Activated B cell treated with CpG ODN at 0.5 μM for 24 hours (primary cell): ENCODE data around the gene GABPA. TPM values are rescaled to one million over a fixed set of nuclear protein-coding genes. Genes with fewer than 3 reads are reported as not detected.

Experiments used
- ATAC-seq: fragments of 200-7000 bp; cut with Tn5 transposase; one replicate; pipeline ENCODE4 v1.10.0; 2021; ENCODE audit warnings: low read depth, mild to moderate bottlenecking, moderate library complexity
- CTCF ChIA-PET: fragments of 350-600 bp; sonication (Branson Sonifier 250); formaldehyde crosslinking; loops from one replicate; lab custom pipeline; 2021; ENCODE audit warnings: antibody characterized with exemption; lab: Charles Lee
- POLR2A ChIA-PET: fragments of 350-600 bp; sonication (Branson Sonifier 250); formaldehyde crosslinking; loops from one replicate; lab custom pipeline; 2021; ENCODE audit warnings: antibody characterized with exemption; lab: Charles Lee
- DNase-seq: peaks from one replicate; pipeline ENCODE4 v3.0.0; 2022
- H3K27ac Mint-ChIP-seq: one replicate; pipeline ENCODE4 v1.8.0; 2020; ENCODE audit warnings: mixed read lengths
- H3K27me3 Mint-ChIP-seq: one replicate; pipeline ENCODE4 v1.8.0; 2021; ENCODE audit warnings: mixed read lengths
- H3K36me3 Mint-ChIP-seq: one replicate; pipeline ENCODE4 v1.8.0; 2021; ENCODE audit warnings: low read depth, mixed read lengths
- H3K4me1 Mint-ChIP-seq: one replicate; pipeline ENCODE4 v1.8.0; 2021; ENCODE audit warnings: mixed read lengths
- H3K4me3 Mint-ChIP-seq: one replicate; pipeline ENCODE4 v1.8.0; 2020; ENCODE audit warnings: mild to moderate bottlenecking, mixed read lengths
- H3K9me3 Mint-ChIP-seq: one replicate; pipeline ENCODE4 v1.8.0; 2020; ENCODE audit warnings: mixed read lengths
- intact Hi-C: fragments of 100-400 bp; cut with micrococcal nuclease; formaldehyde crosslinking; loops from one replicate; pipeline ENCODE4 v1.15.1; 2024
- total RNA-seq: library from RNA; stranded (reverse); gene quantifications from 2 replicates; pipeline ENCODE4 v1.2.3, GENCODE V29; 2022
- TF ChIP-seq, protein P1 (sequence below): fragments of 200-600 bp; IDR thresholded peaks from one replicate; pipeline ENCODE4 v1.8.0; 2022; ENCODE audit warnings: antibody characterized with exemption, mild to moderate bottlenecking

GABPA gene
- total RNA-seq, 1 donor from 2014 or later, result 34.6 TPM

DNA sequence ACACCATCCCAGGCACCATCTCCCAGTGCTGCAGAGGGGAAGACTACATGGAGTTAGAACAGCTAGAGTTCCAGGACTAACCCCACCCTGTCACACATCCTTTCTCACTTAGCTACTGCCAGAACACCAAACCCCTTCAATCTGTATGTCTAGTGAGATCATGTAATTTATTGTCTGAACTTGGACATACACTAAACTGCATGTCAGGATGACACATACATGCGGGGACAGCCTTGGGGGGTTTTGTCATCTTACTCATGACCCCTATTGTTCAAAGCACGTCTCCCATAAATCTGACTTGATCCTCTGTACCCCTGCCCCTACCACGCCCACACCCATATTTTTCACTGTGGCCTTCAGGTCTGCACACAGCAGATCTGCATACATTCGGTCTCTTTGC, 71.3 kb downstream of the GABPA start:
- CTCF ChIA-PET, result no interaction called here
- H3K27ac Mint-ChIP-seq, result no peak overlapping the region
- TF ChIP-seq, protein P1, sequence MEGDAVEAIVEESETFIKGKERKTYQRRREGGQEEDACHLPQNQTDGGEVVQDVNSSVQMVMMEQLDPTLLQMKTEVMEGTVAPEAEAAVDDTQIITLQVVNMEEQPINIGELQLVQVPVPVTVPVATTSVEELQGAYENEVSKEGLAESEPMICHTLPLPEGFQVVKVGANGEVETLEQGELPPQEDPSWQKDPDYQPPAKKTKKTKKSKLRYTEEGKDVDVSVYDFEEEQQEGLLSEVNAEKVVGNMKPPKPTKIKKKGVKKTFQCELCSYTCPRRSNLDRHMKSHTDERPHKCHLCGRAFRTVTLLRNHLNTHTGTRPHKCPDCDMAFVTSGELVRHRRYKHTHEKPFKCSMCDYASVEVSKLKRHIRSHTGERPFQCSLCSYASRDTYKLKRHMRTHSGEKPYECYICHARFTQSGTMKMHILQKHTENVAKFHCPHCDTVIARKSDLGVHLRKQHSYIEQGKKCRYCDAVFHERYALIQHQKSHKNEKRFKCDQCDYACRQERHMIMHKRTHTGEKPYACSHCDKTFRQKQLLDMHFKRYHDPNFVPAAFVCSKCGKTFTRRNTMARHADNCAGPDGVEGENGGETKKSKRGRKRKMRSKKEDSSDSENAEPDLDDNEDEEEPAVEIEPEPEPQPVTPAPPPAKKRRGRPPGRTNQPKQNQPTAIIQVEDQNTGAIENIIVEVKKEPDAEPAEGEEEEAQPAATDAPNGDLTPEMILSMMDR, result no peak

DNA sequence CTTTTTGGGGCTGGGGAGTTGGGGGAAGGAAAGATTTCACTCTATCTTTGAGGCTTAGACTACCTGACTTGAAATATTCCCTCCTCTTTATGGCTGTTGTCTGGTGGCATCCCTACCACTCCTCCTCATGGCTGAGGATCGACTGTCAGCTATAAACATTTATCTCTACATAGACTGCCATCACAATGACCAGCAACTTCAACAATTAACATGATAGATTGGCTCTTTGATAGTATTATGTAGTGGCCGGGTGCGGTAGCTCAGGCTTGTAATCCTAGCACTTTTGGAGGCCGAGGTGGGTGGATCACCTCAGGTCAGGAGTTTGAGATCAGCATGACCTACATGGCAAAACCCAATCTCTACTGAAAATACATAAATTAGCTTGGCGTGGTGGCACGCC, 72.4 kb downstream of the GABPA start:
- ChIA-PET CTCF (no interaction called here), POLR2A (no interaction called here)
- ATAC-seq, result no peak
- H3K9me3 Mint-ChIP-seq, result no peaks in the 10 kb centered on the region
- H3K4me1 Mint-ChIP-seq, result no peaks in the 10 kb centered on the region
- TF ChIP-seq, protein P1, result no peak
- no peaks in the 10 kb centered on the region for H3K36me3 Mint-ChIP-seq
- H3K4me3 Mint-ChIP-seq, result no peak overlapping the region
- no peak for DNase-seq
- H3K27ac Mint-ChIP-seq, result no peak overlapping the region
- intact Hi-C loops, result no loop called here
- H3K27me3 Mint-ChIP-seq, result peaks cover 4% of the 10 kb centered on the region

More for the DNA sequence above, 71.3 kb downstream of the GABPA start:
- no peak for ATAC-seq
- DNase-seq, result no peak
- Mint-ChIP-seq H3K4me1 (peaks cover 6% of the 10 kb centered on the region), H3K36me3 (no peaks in the 10 kb centered on the region), H3K4me3 (no peak overlapping the region), H3K9me3 (no peaks in the 10 kb centered on the region), H3K27me3 (peaks cover 9% of the 10 kb centered on the region)
- intact Hi-C loops, result no loop called here
- POLR2A ChIA-PET, result no interaction called here

DNA sequence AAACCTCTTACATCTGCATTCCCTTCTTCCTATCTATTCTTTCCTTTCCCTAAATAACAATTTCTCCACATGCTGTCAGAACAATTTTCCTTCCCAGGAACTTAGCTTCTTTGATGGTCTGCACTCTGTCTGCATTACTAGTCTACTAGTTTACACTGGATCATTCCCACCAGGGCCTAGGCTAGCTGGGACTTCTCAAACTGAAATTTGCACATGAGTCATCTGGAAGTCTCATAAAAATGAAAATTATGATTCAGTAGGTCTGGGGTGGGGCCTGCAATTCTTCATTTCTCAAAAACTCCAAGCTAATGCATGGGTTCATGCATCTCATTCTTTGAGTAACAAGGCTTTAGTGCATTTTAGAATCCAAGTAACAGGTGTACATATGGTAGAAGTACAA, 74.2 kb downstream of the GABPA start:
- no peaks in the 10 kb centered on the region for H3K27me3 Mint-ChIP-seq
- H3K36me3 Mint-ChIP-seq, result no peaks in the 10 kb centered on the region
- no peak overlapping the region for H3K4me3 Mint-ChIP-seq
- TF ChIP-seq, protein P1, result no peak
- intact Hi-C loops, result no loop called here
- CTCF ChIA-PET, result no interaction called here
- H3K4me1 Mint-ChIP-seq, result no peaks in the 10 kb centered on the region
- DNase-seq (no peak), ATAC-seq (no peak)
- POLR2A ChIA-PET, result interaction anchor here (0.7 kb wide), 1 partner anchor 77 kb away, joined by 6 read pairs; no protein-coding TSS in a partner anchor
- H3K9me3 Mint-ChIP-seq, result no peaks in the 10 kb centered on the region
- H3K27ac Mint-ChIP-seq, result no peak overlapping the region

DNA sequence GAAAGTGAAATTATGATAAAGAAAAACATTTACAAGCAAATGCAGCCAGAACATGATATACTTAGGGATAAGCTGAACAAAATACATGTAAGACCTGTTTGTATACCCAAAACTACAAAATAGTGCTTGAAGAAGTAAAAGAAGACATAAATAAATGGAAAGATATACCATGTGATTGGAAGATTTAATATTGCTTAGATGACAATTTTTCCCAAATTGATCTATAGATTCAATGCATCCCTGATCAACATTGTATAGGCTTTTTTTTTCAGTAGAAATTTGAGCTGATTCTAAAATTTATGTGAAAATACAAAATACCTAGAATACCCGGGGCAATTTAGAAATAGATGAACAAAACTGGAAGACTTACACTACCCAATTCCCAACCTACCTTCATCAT, 76.4 kb downstream of the GABPA start:
- DNase-seq (no peak), ATAC-seq (no peak)
- TF ChIP-seq, protein P1, result no peak
- no peaks in the 10 kb centered on the region for H3K9me3 Mint-ChIP-seq
- H3K27me3 Mint-ChIP-seq, result no peaks in the 10 kb centered on the region
- H3K27ac Mint-ChIP-seq, result no peak overlapping the region
- H3K36me3 Mint-ChIP-seq, result no peaks in the 10 kb centered on the region
- POLR2A ChIA-PET, result no interaction called here
- CTCF ChIA-PET, result no interaction called here
- H3K4me3 Mint-ChIP-seq, result no peak overlapping the region
- no peaks in the 10 kb centered on the region for H3K4me1 Mint-ChIP-seq
- intact Hi-C loops, result no loop called here

DNA sequence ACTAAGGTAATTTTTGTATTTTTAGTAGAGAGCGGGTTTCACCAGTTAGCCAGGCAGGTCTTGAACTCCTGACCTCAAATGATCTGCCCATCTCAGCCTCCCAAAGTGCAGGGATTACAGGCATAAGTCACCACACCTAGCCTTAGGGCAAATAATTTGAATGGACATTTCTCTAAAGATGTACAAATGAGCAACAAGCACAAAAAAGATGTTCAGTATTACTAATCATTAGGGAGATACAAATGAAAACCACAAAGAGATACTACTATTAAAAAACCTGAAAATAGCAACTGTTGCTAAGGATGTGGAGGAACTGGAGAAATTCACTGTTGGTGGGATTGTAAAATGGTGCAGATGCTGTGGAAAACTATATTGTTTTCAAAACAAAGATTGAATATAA, 79.1 kb downstream of the GABPA start:
- TF ChIP-seq, protein P1, result no peak
- H3K27me3 Mint-ChIP-seq, result no peaks in the 10 kb centered on the region
- DNase-seq, result no peak
- H3K36me3 Mint-ChIP-seq, result no peaks in the 10 kb centered on the region
- ChIA-PET CTCF (no interaction called here), POLR2A (no interaction called here)
- no peaks in the 10 kb centered on the region for H3K9me3 Mint-ChIP-seq
- H3K27ac Mint-ChIP-seq, result no peak overlapping the region
- no peak overlapping the region for H3K4me3 Mint-ChIP-seq
- intact Hi-C loops, result no loop called here
- no peaks in the 10 kb centered on the region for H3K4me1 Mint-ChIP-seq
- no peak for ATAC-seq
